ENCODE measurements around the gene MYEF2. TPM values are rescaled to one million over a fixed set of nuclear protein-coding genes. Genes with fewer than 3 reads are reported as not detected.

The MYEF2 gene
- polyA plus RNA-seq, 1 donor: 28.8 TPM

- Histone ChIP-seq H3K27me3 (ENCODE audit: control insufficient read depth, insufficient read depth, low read length) (no peaks in the 10 kb centered on the region), H3K9me3 (ENCODE audit: control insufficient read depth, low read depth, low read length) (no peaks in the 10 kb centered on the region), H3K27ac (ENCODE audit: low read length) (no peak overlapping the region), H3K36me3 (ENCODE audit: control insufficient read depth, insufficient read depth, low read length) (peaks cover 2% of the 10 kb centered on the region), H3K4me1 (ENCODE audit: control insufficient read depth, insufficient read depth, low read length) (no peaks in the 10 kb centered on the region), H3K4me3 (ENCODE audit: low read length) (no peak overlapping the region)
- 100% methylated on average over 1 of the region's 2 CpGs for WGBS (ENCODE audit: insufficient coverage, low lambda C conversion rate)
- no peak for DNase-seq
Measured at GRCh38 chr15:48153526-48153925, 24.6 kb downstream of the MYEF2 start.

GRCh38 chr15:48149858-48150257 is 28.2 kb downstream of the MYEF2 start:
- 89% methylated on average over 4 of the region's 4 CpGs for WGBS (ENCODE audit: insufficient coverage, low lambda C conversion rate)
- H3K27me3 ChIP-seq (ENCODE audit: control insufficient read depth, insufficient read depth, low read length): no peaks in the 10 kb centered on the region
- no peak overlapping the region for H3K27ac ChIP-seq (ENCODE audit: low read length)

GRCh38 chr15:48147358-48147757 is 30.7 kb downstream of the MYEF2 start:
- no peaks in the 10 kb centered on the region for H3K4me1 ChIP-seq (ENCODE audit: control insufficient read depth, insufficient read depth, low read length)
- H3K27me3 ChIP-seq (ENCODE audit: control insufficient read depth, insufficient read depth, low read length): no peaks in the 10 kb centered on the region
- no peak overlapping the region for H3K27ac ChIP-seq (ENCODE audit: low read length)
- no peak for DNase-seq
- no peaks in the 10 kb centered on the region for H3K9me3 ChIP-seq (ENCODE audit: control insufficient read depth, low read depth, low read length)
- H3K4me3 ChIP-seq (ENCODE audit: low read length): no peak overlapping the region
- peaks cover 2% of the 10 kb centered on the region for H3K36me3 ChIP-seq (ENCODE audit: control insufficient read depth, insufficient read depth, low read length)

More at GRCh38 chr15:48149858-48150257, 28.2 kb downstream of the MYEF2 start:
- Histone ChIP-seq H3K4me3 (ENCODE audit: low read length) (no peak overlapping the region), H3K9me3 (ENCODE audit: control insufficient read depth, low read depth, low read length) (no peaks in the 10 kb centered on the region), H3K4me1 (ENCODE audit: control insufficient read depth, insufficient read depth, low read length) (no peaks in the 10 kb centered on the region), H3K36me3 (ENCODE audit: control insufficient read depth, insufficient read depth, low read length) (peaks cover 2% of the 10 kb centered on the region)
- no peak for DNase-seq

DNA sequence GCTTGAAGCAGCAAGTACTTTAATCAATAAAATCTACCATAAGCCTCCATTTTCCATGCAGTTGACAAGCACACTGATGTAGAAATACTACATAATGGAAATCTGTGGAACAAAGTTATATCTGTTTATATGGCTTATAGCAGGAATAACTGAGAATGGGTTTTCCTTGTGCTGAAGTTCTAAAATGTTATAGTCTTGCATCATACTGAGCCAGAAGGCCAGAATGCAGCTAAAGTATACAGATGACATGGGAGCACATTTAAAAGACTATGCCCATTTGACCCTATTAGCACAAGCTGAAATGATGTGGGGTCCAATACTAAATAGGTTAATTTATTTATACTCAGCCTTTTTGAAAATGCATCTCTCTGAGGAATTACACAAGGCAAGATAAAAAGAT is 32.2 kb downstream of the MYEF2 start:
- H3K4me3 ChIP-seq (ENCODE audit: low read length): no peak overlapping the region
- H3K9me3 ChIP-seq (ENCODE audit: control insufficient read depth, low read depth, low read length): no peaks in the 10 kb centered on the region
- no peaks in the 10 kb centered on the region for H3K36me3 ChIP-seq (ENCODE audit: control insufficient read depth, insufficient read depth, low read length)
- no peaks in the 10 kb centered on the region for H3K27me3 ChIP-seq (ENCODE audit: control insufficient read depth, insufficient read depth, low read length)
- no peaks in the 10 kb centered on the region for H3K4me1 ChIP-seq (ENCODE audit: control insufficient read depth, insufficient read depth, low read length)
- no peak for DNase-seq
- no peak overlapping the region for H3K27ac ChIP-seq (ENCODE audit: low read length)

DNA sequence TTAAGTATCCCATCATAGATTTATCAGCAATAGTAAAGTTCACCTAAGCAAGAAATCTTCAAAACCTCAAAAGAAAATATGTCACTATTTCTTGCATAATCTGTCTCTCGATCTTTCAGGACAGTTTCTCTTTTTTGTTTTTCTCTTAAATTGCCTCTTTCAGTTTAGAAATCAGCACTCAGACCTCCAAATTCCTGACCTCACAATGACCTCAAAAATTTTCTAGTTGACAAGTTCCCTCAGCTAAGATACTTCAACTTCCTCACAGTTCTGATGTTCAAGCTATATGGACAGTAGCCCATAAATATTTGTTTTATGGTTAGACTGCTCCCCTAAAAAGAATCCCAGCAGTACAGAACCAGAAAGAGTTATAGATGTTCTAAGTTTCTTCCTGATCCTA is 33.2 kb downstream of the MYEF2 start:
- DNase-seq: no peak
- no peak overlapping the region for H3K4me3 ChIP-seq (ENCODE audit: low read length)
- no peaks in the 10 kb centered on the region for H3K27me3 ChIP-seq (ENCODE audit: control insufficient read depth, insufficient read depth, low read length)
- H3K4me1 ChIP-seq (ENCODE audit: control insufficient read depth, insufficient read depth, low read length): no peaks in the 10 kb centered on the region
- no peaks in the 10 kb centered on the region for H3K9me3 ChIP-seq (ENCODE audit: control insufficient read depth, low read depth, low read length)
- no peaks in the 10 kb centered on the region for H3K36me3 ChIP-seq (ENCODE audit: control insufficient read depth, insufficient read depth, low read length)
- 83% methylated on average over 1 of the region's 1 CpG for WGBS (ENCODE audit: insufficient coverage, low lambda C conversion rate)
- no peak overlapping the region for H3K27ac ChIP-seq (ENCODE audit: low read length)

GRCh38 chr15:48143856-48144255 is 34.2 kb downstream of the MYEF2 start:
- Histone ChIP-seq H3K9me3 (ENCODE audit: control insufficient read depth, low read depth, low read length) (no peaks in the 10 kb centered on the region), H3K36me3 (ENCODE audit: control insufficient read depth, insufficient read depth, low read length) (no peaks in the 10 kb centered on the region), H3K27ac (ENCODE audit: low read length) (no peak overlapping the region), H3K27me3 (ENCODE audit: control insufficient read depth, insufficient read depth, low read length) (no peaks in the 10 kb centered on the region), H3K4me1 (ENCODE audit: control insufficient read depth, insufficient read depth, low read length) (no peaks in the 10 kb centered on the region), H3K4me3 (ENCODE audit: low read length) (no peak overlapping the region)
- no peak for DNase-seq
- WGBS (ENCODE audit: insufficient coverage, low lambda C conversion rate): 100% methylated on average over 1 of the region's 1 CpG

- no peaks in the 10 kb centered on the region for H3K27me3 ChIP-seq (ENCODE audit: control insufficient read depth, insufficient read depth, low read length)
- no peaks in the 10 kb centered on the region for H3K4me1 ChIP-seq (ENCODE audit: control insufficient read depth, insufficient read depth, low read length)
- WGBS (ENCODE audit: insufficient coverage, low lambda C conversion rate): no CpG with 5 or more reads among the region's 6 CpGs
Measured at GRCh38 chr15:48132874-48133273, 45.2 kb downstream of the MYEF2 start.

GRCh38 chr15:48131324-48131723 is 46.8 kb downstream of the MYEF2 start:
- H3K36me3 ChIP-seq (ENCODE audit: control insufficient read depth, insufficient read depth, low read length): no peaks in the 10 kb centered on the region
- no peaks in the 10 kb centered on the region for H3K9me3 ChIP-seq (ENCODE audit: control insufficient read depth, low read depth, low read length)
- peaks cover under 1% of the 10 kb centered on the region for H3K27me3 ChIP-seq (ENCODE audit: control insufficient read depth, insufficient read depth, low read length)
- no peak overlapping the region for H3K4me3 ChIP-seq (ENCODE audit: low read length)
- no peaks in the 10 kb centered on the region for H3K4me1 ChIP-seq (ENCODE audit: control insufficient read depth, insufficient read depth, low read length)
- H3K27ac ChIP-seq (ENCODE audit: low read length): no peak overlapping the region
- DNase-seq: no peak

More at GRCh38 chr15:48132874-48133273, 45.2 kb downstream of the MYEF2 start:
- no peaks in the 10 kb centered on the region for H3K9me3 ChIP-seq (ENCODE audit: control insufficient read depth, low read depth, low read length)
- H3K36me3 ChIP-seq (ENCODE audit: control insufficient read depth, insufficient read depth, low read length): no peaks in the 10 kb centered on the region
- no peak for DNase-seq
- no peak overlapping the region for H3K4me3 ChIP-seq (ENCODE audit: low read length)
- no peak overlapping the region for H3K27ac ChIP-seq (ENCODE audit: low read length)

- WGBS (ENCODE audit: insufficient coverage, low lambda C conversion rate): no CpG with 5 or more reads among the region's 6 CpGs
- peaks cover 3% of the 10 kb centered on the region for H3K27me3 ChIP-seq (ENCODE audit: control insufficient read depth, insufficient read depth, low read length)
- no peaks in the 10 kb centered on the region for H3K36me3 ChIP-seq (ENCODE audit: control insufficient read depth, insufficient read depth, low read length)
- H3K4me3 ChIP-seq (ENCODE audit: low read length): no peak overlapping the region
- no peaks in the 10 kb centered on the region for H3K4me1 ChIP-seq (ENCODE audit: control insufficient read depth, insufficient read depth, low read length)
- no peak overlapping the region for H3K27ac ChIP-seq (ENCODE audit: low read length)
- no peak for DNase-seq
- no peaks in the 10 kb centered on the region for H3K9me3 ChIP-seq (ENCODE audit: control insufficient read depth, low read depth, low read length)
Measured at GRCh38 chr15:48126667-48127355, 51.3 kb downstream of the MYEF2 start.

DNA sequence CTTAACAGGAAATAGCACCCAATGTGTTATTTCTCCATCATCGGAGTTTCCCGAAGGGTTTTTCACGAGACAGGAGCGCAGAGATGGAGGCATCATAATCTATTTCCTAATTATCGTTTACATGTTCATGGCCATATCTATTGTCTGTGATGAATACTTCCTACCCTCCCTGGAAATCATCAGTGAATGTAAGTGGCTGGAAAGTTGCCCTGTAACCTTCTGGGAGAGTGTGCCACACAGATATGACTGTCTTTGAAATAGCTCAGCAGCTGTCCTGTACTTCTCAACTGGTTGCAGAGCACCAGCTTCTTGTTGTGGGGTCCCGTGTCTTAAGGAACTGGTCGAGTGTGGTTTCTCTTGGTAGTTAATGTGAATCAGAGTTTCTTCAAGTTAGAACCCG is 56.2 kb downstream of the MYEF2 start:
- no peaks in the 10 kb centered on the region for H3K4me1 ChIP-seq (ENCODE audit: control insufficient read depth, insufficient read depth, low read length)
- no peaks in the 10 kb centered on the region for H3K9me3 ChIP-seq (ENCODE audit: control insufficient read depth, low read depth, low read length)
- no peak for DNase-seq
- H3K27ac ChIP-seq (ENCODE audit: low read length): no peak overlapping the region
- 83% methylated on average over 1 of the region's 8 CpGs for WGBS (ENCODE audit: insufficient coverage, low lambda C conversion rate)
- peaks cover 4% of the 10 kb centered on the region for H3K27me3 ChIP-seq (ENCODE audit: control insufficient read depth, insufficient read depth, low read length)
- no peaks in the 10 kb centered on the region for H3K36me3 ChIP-seq (ENCODE audit: control insufficient read depth, insufficient read depth, low read length)
- no peak overlapping the region for H3K4me3 ChIP-seq (ENCODE audit: low read length)

- 80% methylated on average over 1 of the region's 6 CpGs for WGBS (ENCODE audit: insufficient coverage, low lambda C conversion rate)
- Histone ChIP-seq H3K27me3 (ENCODE audit: control insufficient read depth, insufficient read depth, low read length) (peaks cover 2% of the 10 kb centered on the region), H3K4me1 (ENCODE audit: control insufficient read depth, insufficient read depth, low read length) (no peaks in the 10 kb centered on the region), H3K36me3 (ENCODE audit: control insufficient read depth, insufficient read depth, low read length) (no peaks in the 10 kb centered on the region), H3K9me3 (ENCODE audit: control insufficient read depth, low read depth, low read length) (no peaks in the 10 kb centered on the region), H3K4me3 (ENCODE audit: low read length) (no peak within 1 kb of the TSS), H3K27ac (ENCODE audit: low read length) (no peak within 1 kb of the TSS)
- no peak for DNase-seq
Measured at GRCh38 chr15:48120745-48121144, 57.4 kb downstream of the MYEF2 start, which contains the start of gene SLC24A5. TSS of gene SLC24A5 (plus strand) at chr15:48120990. CDS start at chr15:48121045, 55 bp downstream.
